ENCODE results near the gene CPE. TPM values are rescaled to one million over a fixed set of nuclear protein-coding genes. Genes with fewer than 3 reads are reported as not detected.

The CPE gene
- total and polyA plus RNA-seq, 2 donors, result 52.3 to 94.5 TPM

DNA sequence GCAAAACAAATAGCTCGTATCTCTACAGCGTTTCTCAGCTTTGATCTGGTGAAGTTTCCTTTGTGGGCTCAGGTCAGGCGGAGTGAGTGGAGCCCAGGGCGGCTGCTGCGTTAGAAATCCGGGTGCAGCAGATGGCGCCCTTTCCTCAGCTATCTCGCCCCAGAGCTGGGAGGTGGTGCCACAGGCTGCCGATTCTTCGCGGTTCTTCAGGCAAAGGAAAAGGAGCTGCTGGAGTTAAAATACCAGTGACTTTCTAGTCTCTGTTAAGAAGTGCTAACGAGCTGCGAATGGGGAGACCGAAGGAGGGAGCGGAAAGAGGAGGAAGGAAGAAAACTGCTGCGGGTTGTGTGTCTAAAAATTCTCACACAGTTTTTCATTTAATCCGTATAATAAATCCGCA lies 114.6 kb downstream of the CPE start:
- Histone ChIP-seq H3K4me3 (ENCODE audit: low read length in 2 of 2) (no peak overlapping the region), H3K9me3 (ENCODE audit: control insufficient read depth in 2 of 2, insufficient read depth in 1 of 2, low read length in 1 of 2) (no peaks in the 10 kb centered on the region), H3K36me3 (ENCODE audit: control insufficient read depth in 2 of 2, insufficient read depth in 2 of 2, low read length in 1 of 2) (no peaks in the 10 kb centered on the region), H3K4me1 (ENCODE audit: control insufficient read depth in 2 of 2, insufficient read depth in 2 of 2, low read length in 2 of 2) (no peaks in the 10 kb centered on the region), H3K27ac (ENCODE audit: low read depth in 1 of 2, low read length in 1 of 2) (no peak overlapping the region), H3K27me3 (ENCODE audit: control insufficient read depth in 2 of 2, insufficient read depth in 1 of 2, low read length in 1 of 2) (no peaks in the 10 kb centered on the region)
- peak; percentile 11 to 71 (median 36) for DNase-seq (ENCODE audit: low read depth in 6 of 9, low spot score in 9 of 9)
- WGBS, result 5% methylated on average over 18 of the region's 18 CpGs

DNA sequence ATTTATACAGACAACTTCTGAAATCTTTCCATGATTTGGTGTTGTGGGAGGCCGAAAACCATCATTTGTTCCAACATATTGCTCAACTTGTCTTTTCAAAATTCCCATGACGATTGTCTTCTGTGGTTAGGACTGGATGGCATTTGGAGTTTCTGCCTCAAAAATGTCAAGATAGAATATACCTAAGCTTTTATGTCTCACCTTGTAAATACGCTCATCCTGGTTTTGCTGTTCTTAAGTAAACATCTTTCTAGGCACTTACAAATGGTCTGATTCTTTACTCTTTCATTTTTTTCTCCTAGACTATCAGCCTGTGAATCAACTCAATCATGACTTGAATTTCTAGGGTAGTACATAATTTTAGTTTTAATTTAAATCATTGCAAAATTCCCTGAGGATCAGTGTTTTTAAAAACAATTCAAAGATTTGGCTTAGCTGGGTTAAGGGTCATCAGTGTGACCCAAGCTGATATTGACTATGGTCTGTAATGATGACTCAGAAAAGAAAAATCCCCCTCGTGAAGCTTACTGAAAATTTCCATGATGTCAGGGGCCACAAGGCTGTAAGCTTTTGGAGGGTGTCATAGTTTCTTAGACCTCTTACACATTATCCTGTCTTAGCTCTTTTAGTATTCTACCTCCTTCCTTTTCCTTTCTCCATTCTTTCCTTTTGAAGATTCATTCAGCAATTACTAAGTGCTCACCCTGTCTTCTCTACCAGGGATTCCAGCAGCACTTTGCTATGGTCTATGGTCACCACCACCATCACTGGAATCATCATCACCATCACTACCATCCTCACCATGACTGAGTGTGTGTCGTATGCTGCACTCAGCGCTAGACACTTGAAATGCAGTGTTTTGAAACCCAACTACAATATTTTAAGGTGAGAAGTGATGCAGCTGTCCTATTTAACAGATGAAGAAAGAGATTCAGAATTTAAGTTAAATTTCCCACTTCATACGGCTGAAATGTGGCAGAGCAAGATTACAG lies 124.4 kb downstream of the CPE start:
- Histone ChIP-seq H3K27ac (ENCODE audit: low read depth in 1 of 2, low read length in 1 of 2) (peak overlapping the region in 1 of 2 donors; percentile 53), H3K27me3 (ENCODE audit: control insufficient read depth in 2 of 2, insufficient read depth in 1 of 2, low read length in 1 of 2) (no peaks in the 10 kb centered on the region), H3K9me3 (ENCODE audit: control insufficient read depth in 2 of 2, insufficient read depth in 1 of 2, low read length in 1 of 2) (no peaks in the 10 kb centered on the region), H3K4me3 (ENCODE audit: low read length in 2 of 2) (no peak overlapping the region), H3K4me1 (ENCODE audit: control insufficient read depth in 2 of 2, insufficient read depth in 2 of 2, low read length in 2 of 2) (no peaks in the 10 kb centered on the region), H3K36me3 (ENCODE audit: control insufficient read depth in 2 of 2, insufficient read depth in 2 of 2, low read length in 1 of 2) (no peaks in the 10 kb centered on the region)
- no peak for DNase-seq (ENCODE audit: low read depth in 6 of 9, low spot score in 9 of 9)
- 94% methylated on average over 7 of the region's 7 CpGs for WGBS

DNA sequence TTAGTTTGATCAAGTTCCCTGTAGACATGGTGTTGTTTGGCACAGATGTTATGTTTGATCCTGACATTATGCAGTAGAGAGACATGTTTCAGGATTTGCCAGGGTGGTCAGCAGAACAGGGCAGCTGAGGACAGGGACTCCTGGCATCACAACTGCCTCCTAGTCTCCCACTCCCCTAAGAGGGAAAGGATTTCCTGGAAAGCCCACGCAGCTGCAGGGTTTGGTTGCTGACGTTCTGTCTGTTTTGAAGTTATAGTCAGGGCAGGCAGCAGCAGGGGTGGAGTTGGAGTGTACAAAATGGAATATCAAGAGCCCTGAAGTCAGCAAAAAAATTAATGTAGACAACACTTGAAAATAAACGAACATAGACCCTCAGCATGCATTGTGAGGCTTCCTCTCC lies 125.4 kb downstream of the CPE start:
- H3K27ac ChIP-seq (ENCODE audit: low read depth in 1 of 2, low read length in 1 of 2), result no peak overlapping the region
- no peak for DNase-seq (ENCODE audit: low read depth in 6 of 9, low spot score in 9 of 9)
- WGBS, result 74% methylated on average over 3 of the region's 3 CpGs
- no peaks in the 10 kb centered on the region for H3K36me3 ChIP-seq (ENCODE audit: control insufficient read depth in 2 of 2, insufficient read depth in 2 of 2, low read length in 1 of 2)
- no peaks in the 10 kb centered on the region for H3K27me3 ChIP-seq (ENCODE audit: control insufficient read depth in 2 of 2, insufficient read depth in 1 of 2, low read length in 1 of 2)
- H3K9me3 ChIP-seq (ENCODE audit: control insufficient read depth in 2 of 2, insufficient read depth in 1 of 2, low read length in 1 of 2), result no peaks in the 10 kb centered on the region
- no peaks in the 10 kb centered on the region for H3K4me1 ChIP-seq (ENCODE audit: control insufficient read depth in 2 of 2, insufficient read depth in 2 of 2, low read length in 2 of 2)
- H3K4me3 ChIP-seq (ENCODE audit: low read length in 2 of 2), result no peak overlapping the region

- no peaks in the 10 kb centered on the region for H3K36me3 ChIP-seq (ENCODE audit: control insufficient read depth in 2 of 2, insufficient read depth in 2 of 2, low read length in 1 of 2)
- WGBS, result 88% methylated on average over 7 of the region's 7 CpGs
- H3K9me3 ChIP-seq (ENCODE audit: control insufficient read depth in 2 of 2, insufficient read depth in 1 of 2, low read length in 1 of 2), result no peaks in the 10 kb centered on the region
- DNase-seq (ENCODE audit: low read depth in 6 of 9, low spot score in 9 of 9), result no peak
- no peaks in the 10 kb centered on the region for H3K27me3 ChIP-seq (ENCODE audit: control insufficient read depth in 2 of 2, insufficient read depth in 1 of 2, low read length in 1 of 2)
- peak overlapping the region; percentile 10 to 64 for H3K27ac ChIP-seq (ENCODE audit: low read depth in 1 of 2, low read length in 1 of 2)
- H3K4me3 ChIP-seq (ENCODE audit: low read length in 2 of 2), result no peak overlapping the region
- H3K4me1 ChIP-seq (ENCODE audit: control insufficient read depth in 2 of 2, insufficient read depth in 2 of 2, low read length in 2 of 2), result no peaks in the 10 kb centered on the region
Measured at GRCh38 chr4:165505958-165506837, 127.4 kb downstream of the CPE start.

DNA sequence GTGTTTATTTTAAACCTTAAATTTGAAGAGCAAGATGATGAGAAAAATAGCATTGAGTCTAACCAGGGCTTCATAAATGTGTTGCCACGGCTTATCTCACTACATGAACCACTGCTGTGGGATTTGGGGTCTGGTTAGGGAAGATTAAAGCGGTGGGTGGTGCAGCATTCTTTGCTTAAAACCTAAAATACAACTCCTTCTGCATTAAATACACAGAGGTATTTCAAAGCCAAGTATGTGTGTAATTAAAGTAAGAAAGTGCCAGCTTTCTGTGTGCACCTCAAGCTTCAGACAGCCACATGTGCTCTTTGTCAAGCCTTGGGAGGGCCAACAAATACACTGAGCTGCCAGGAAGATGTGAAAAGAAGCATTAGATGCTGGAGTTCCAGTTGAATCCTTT lies 128.0 kb downstream of the CPE start:
- no peak for DNase-seq (ENCODE audit: low read depth in 6 of 9, low spot score in 9 of 9)
- H3K4me1 ChIP-seq (ENCODE audit: control insufficient read depth in 2 of 2, insufficient read depth in 2 of 2, low read length in 2 of 2), result no peaks in the 10 kb centered on the region
- peak overlapping the region; percentile 10 to 64 for H3K27ac ChIP-seq (ENCODE audit: low read depth in 1 of 2, low read length in 1 of 2)
- H3K36me3 ChIP-seq (ENCODE audit: control insufficient read depth in 2 of 2, insufficient read depth in 2 of 2, low read length in 1 of 2), result no peaks in the 10 kb centered on the region
- H3K27me3 ChIP-seq (ENCODE audit: control insufficient read depth in 2 of 2, insufficient read depth in 1 of 2, low read length in 1 of 2), result no peaks in the 10 kb centered on the region
- H3K4me3 ChIP-seq (ENCODE audit: low read length in 2 of 2), result no peak overlapping the region
- WGBS, result 85% methylated on average over 2 of the region's 2 CpGs
- H3K9me3 ChIP-seq (ENCODE audit: control insufficient read depth in 2 of 2, insufficient read depth in 1 of 2, low read length in 1 of 2), result no peaks in the 10 kb centered on the region

GRCh38 chr4:165507381-165507780 lies 128.6 kb downstream of the CPE start:
- Histone ChIP-seq H3K27me3 (ENCODE audit: control insufficient read depth in 2 of 2, insufficient read depth in 1 of 2, low read length in 1 of 2) (no peaks in the 10 kb centered on the region), H3K9me3 (ENCODE audit: control insufficient read depth in 2 of 2, insufficient read depth in 1 of 2, low read length in 1 of 2) (no peaks in the 10 kb centered on the region), H3K4me3 (ENCODE audit: low read length in 2 of 2) (no peak overlapping the region), H3K4me1 (ENCODE audit: control insufficient read depth in 2 of 2, insufficient read depth in 2 of 2, low read length in 2 of 2) (no peaks in the 10 kb centered on the region), H3K36me3 (ENCODE audit: control insufficient read depth in 2 of 2, insufficient read depth in 2 of 2, low read length in 1 of 2) (no peaks in the 10 kb centered on the region), H3K27ac (ENCODE audit: low read depth in 1 of 2, low read length in 1 of 2) (peak overlapping the region; percentile 11 to 60)
- DNase-seq (ENCODE audit: low read depth in 6 of 9, low spot score in 9 of 9), result no peak
- 93% methylated on average over 9 of the region's 9 CpGs for WGBS

GRCh38 chr4:165508372-165509120 lies 129.7 kb downstream of the CPE start:
- no peaks in the 10 kb centered on the region for H3K36me3 ChIP-seq (ENCODE audit: control insufficient read depth in 2 of 2, insufficient read depth in 2 of 2, low read length in 1 of 2)
- H3K4me3 ChIP-seq (ENCODE audit: low read length in 2 of 2), result no peak overlapping the region
- DNase-seq (ENCODE audit: low read depth in 6 of 9, low spot score in 9 of 9), result no peak
- 96% methylated on average over 6 of the region's 6 CpGs for WGBS
- no peaks in the 10 kb centered on the region for H3K27me3 ChIP-seq (ENCODE audit: control insufficient read depth in 2 of 2, insufficient read depth in 1 of 2, low read length in 1 of 2)
- no peak overlapping the region for H3K27ac ChIP-seq (ENCODE audit: low read depth in 1 of 2, low read length in 1 of 2)
- no peaks in the 10 kb centered on the region for H3K4me1 ChIP-seq (ENCODE audit: control insufficient read depth in 2 of 2, insufficient read depth in 2 of 2, low read length in 2 of 2)
- H3K9me3 ChIP-seq (ENCODE audit: control insufficient read depth in 2 of 2, insufficient read depth in 1 of 2, low read length in 1 of 2), result no peaks in the 10 kb centered on the region

GRCh38 chr4:165512424-165512823 lies 133.6 kb downstream of the CPE start:
- Histone ChIP-seq H3K27ac (ENCODE audit: low read depth in 1 of 2, low read length in 1 of 2) (peak overlapping the region in 1 of 2 donors; percentile 21), H3K4me3 (ENCODE audit: low read length in 2 of 2) (no peak overlapping the region), H3K9me3 (ENCODE audit: control insufficient read depth in 2 of 2, insufficient read depth in 1 of 2, low read length in 1 of 2) (no peaks in the 10 kb centered on the region), H3K27me3 (ENCODE audit: control insufficient read depth in 2 of 2, insufficient read depth in 1 of 2, low read length in 1 of 2) (no peaks in the 10 kb centered on the region), H3K4me1 (ENCODE audit: control insufficient read depth in 2 of 2, insufficient read depth in 2 of 2, low read length in 2 of 2) (no peaks in the 10 kb centered on the region), H3K36me3 (ENCODE audit: control insufficient read depth in 2 of 2, insufficient read depth in 2 of 2, low read length in 1 of 2) (no peaks in the 10 kb centered on the region)
- no peak for DNase-seq (ENCODE audit: low read depth in 6 of 9, low spot score in 9 of 9)
- WGBS, result 73% methylated on average over 5 of the region's 5 CpGs
